Esophagus squamous epithelium (tissue), 4 donors: ENCODE measurements around the gene BCL2.

Experiments
- POLR2A ChIP-seq, 4 donors: fragments of 450-650 bp; IDR thresholded peaks; one replicate each; pipeline ENCODE4 v1.6.1; 2017; ENCODE audit warnings: antibody characterized with exemption in 4 of 4, mild to moderate bottlenecking in 4 of 4, moderate library complexity in 3 of 4
- TF ChIP-seq, protein P1 (sequence below), 6 experiments: fragments of 450-650 bp in 4 of 6; fragments of 200-600 bp in 2 of 6; sonication (generic) in 2 of 6; IDR thresholded peaks; one replicate each; pipeline ENCODE4 v1.5.1; 2016 to 2019; ENCODE audit warnings: antibody characterized with exemption in 6 of 6, mild to moderate bottlenecking in 4 of 6, moderate library complexity in 4 of 6

DNA sequence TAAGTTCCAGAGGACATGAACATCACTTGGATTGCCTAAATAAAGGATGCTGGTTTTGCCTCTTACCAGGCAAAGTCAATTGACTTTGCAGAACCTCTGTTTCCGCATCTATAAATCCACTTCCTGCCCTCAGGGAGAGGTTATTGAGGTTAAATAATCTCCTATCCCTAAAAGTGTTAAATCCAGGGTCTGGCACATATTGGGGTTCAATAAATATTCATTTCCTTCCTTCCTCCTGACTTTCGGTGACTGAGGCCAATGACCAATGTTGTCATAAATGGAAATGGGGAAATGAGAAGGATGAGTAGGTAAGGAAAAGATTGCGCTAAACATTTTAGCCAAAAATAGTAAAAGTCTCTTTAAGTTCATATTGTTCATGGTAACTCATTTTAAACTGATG is 16.0 kb downstream of the BCL2 start:
- no peak for TF ChIP-seq POLR2A (IDR thresholded peaks at IDR 0.05)
- TF ChIP-seq, protein P1, sequence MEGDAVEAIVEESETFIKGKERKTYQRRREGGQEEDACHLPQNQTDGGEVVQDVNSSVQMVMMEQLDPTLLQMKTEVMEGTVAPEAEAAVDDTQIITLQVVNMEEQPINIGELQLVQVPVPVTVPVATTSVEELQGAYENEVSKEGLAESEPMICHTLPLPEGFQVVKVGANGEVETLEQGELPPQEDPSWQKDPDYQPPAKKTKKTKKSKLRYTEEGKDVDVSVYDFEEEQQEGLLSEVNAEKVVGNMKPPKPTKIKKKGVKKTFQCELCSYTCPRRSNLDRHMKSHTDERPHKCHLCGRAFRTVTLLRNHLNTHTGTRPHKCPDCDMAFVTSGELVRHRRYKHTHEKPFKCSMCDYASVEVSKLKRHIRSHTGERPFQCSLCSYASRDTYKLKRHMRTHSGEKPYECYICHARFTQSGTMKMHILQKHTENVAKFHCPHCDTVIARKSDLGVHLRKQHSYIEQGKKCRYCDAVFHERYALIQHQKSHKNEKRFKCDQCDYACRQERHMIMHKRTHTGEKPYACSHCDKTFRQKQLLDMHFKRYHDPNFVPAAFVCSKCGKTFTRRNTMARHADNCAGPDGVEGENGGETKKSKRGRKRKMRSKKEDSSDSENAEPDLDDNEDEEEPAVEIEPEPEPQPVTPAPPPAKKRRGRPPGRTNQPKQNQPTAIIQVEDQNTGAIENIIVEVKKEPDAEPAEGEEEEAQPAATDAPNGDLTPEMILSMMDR (IDR thresholded peaks at IDR 0.05) = no peak
